DMS53 treated with DMSO at 0.1 percent for 48 hours (cell line): Measurements from ENCODE around the gene GAL3ST1.

Experiments
- DNase-seq: peaks from one replicate; lab custom pipeline; 2025; ENCODE audit not compliant: unreplicated experiment; lab: John Stamatoyannopoulos, UW

The GAL3ST1 gene

GRCh38 chr22:30537083-30537731 is 37.3 kb downstream of the GAL3ST1 start:
- no peak for DNase-seq

DNA sequence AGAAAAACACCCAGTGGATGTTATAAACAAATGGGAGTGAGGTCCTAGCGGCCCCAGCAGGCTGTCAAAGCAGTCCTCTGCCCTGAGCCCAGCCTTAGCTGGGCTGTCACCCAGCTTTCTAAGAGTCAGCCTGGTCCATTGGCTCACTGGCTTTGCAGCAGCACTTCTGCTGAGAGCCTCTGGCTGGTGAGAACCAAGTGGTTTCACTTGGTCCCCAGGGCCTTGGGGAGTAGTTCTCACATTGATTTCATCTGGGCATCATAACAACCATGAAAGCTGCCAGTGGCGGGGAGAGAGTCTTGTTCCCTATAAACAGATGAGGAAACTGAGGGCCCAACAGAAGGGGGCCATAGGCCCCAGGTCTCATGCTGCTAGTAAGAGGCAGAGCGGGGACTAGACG is 39.3 kb downstream of the GAL3ST1 start:
- DNase-seq = no peak

- no peak for DNase-seq
Measured at GRCh38 chr22:30531651-30532608, 42.5 kb downstream of the GAL3ST1 start.

GRCh38 chr22:30526656-30527055 is 47.8 kb downstream of the GAL3ST1 start:
- DNase-seq = no peak

GRCh38 chr22:30523646-30524489 is 50.6 kb downstream of the GAL3ST1 start:
- DNase-seq = no peak

- no peak for DNase-seq
Measured at GRCh38 chr22:30521368-30522156, 52.9 kb downstream of the GAL3ST1 start.

- no peak for DNase-seq
Measured at GRCh38 chr22:30519842-30520425, 54.5 kb downstream of the GAL3ST1 start.

GRCh38 chr22:30516731-30517130 is 57.7 kb downstream of the GAL3ST1 start:
- DNase-seq = no peak

GRCh38 chr22:30516273-30516672 is 58.2 kb downstream of the GAL3ST1 start:
- no peak for DNase-seq

- DNase-seq = no peak
Measured at GRCh38 chr22:30514252-30514651, 60.2 kb downstream of the GAL3ST1 start.

DNA sequence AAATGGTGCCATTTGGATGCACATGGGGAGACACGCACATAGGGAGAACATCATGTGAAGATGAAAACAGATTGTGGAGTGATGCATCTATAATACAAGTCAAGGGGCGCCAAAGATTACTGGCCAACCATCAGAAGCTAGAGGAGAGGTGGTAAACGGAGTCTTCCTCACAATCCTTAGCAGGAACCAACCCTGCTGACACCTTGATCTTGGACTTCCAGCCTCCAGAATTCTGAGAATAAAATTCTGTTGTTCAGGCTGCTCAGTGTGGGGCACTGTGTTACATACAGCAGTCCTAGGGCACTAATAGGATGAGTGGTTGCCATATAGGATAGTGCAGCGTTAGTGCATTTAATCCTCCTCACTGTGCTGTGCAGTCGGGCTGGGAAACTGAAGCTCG is 61.0 kb downstream of the GAL3ST1 start:
- no peak for DNase-seq

- no peak for DNase-seq
Measured at GRCh38 chr22:30511911-30512310, 62.6 kb downstream of the GAL3ST1 start.

DNA sequence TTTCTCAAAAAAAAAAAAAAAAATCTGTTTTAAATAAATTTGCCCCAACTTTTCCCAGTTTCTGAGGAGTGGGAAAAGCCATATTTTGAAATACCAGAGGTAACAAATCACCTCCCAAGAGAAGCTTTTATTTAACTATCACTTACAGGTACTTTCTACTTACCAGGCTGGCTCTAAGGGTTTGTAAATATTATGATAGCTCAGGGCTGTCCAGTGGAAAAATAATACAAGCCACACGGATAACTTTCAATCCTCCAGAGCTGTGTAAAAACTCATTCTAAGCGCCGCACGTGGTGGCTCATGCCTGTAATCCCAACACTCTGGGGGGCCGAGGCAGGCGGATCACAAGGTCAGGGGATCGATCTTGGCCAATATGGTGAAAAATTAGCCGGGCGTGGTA is 63.4 kb downstream of the GAL3ST1 start:
- DNase-seq = no peak

DNA sequence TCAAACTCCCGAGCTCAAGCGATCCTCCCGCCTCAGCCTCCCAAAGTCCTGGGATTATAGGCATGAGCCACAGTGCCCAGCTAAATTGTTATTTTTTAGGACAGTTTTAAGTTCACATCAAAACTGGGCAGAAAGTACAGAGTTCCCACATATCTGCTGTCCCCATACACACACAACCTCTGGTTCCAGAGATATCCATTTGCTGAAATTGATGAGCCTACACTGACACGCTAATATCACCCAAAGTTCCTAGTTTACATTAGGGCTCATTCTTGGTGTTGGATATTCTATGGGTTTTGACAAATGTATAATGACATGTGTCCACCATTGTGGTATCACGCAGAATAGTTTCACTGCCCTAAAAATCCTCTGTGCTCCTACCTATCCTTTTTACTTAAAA is 66.2 kb downstream of the GAL3ST1 start:
- DNase-seq = no peak

GRCh38 chr22:30507670-30508069 is 66.8 kb downstream of the GAL3ST1 start:
- no peak for DNase-seq

GRCh38 chr22:30506507-30506968 is 67.9 kb downstream of the GAL3ST1 start:
- no peak for DNase-seq
